NCI-H1417 (cell line): ENCODE measurements around the gene PFKFB3.
A peak's percentile ranks its signal among the peaks of the same experiment; 100 is the strongest.
"Not testable (repeated sequence)": the region's sequence is repeated elsewhere in the genome, so short reads cannot be mapped to it uniquely, and the experiment has no call there.

Experiments used
- DNase-seq, 3 experiments: peaks; one replicate each; lab custom pipeline; 2025; lab: John Stamatoyannopoulos, UW

PFKFB3 gene

GRCh38 chr10:6178581-6178980, 24.2 kb upstream of the PFKFB3 start:
- no peak for DNase-seq

- no peak for DNase-seq
Measured at GRCh38 chr10:6179078-6179477, 23.7 kb upstream of the PFKFB3 start.

GRCh38 chr10:6180480-6181110, 22.1 kb upstream of the PFKFB3 start:
- DNase-seq = no peak

GRCh38 chr10:6181249-6181648, 21.5 kb upstream of the PFKFB3 start:
- DNase-seq = no peak

- no peak for DNase-seq
Measured at GRCh38 chr10:6182454-6183098, 20.2 kb upstream of the PFKFB3 start.

GRCh38 chr10:6185039-6185716, 17.6 kb upstream of the PFKFB3 start:
- DNase-seq = no peak

GRCh38 chr10:6186894-6187256, 15.9 kb upstream of the PFKFB3 start:
- DNase-seq = no peak

- DNase-seq = no peak
Measured at GRCh38 chr10:6187278-6187677, 15.5 kb upstream of the PFKFB3 start.

GRCh38 chr10:6190033-6190432, 12.7 kb upstream of the PFKFB3 start:
- DNase-seq = not testable (repeated sequence)

- DNase-seq = no peak
Measured at GRCh38 chr10:6191147-6191546, 11.6 kb upstream of the PFKFB3 start.

- no peak for DNase-seq
Measured at GRCh38 chr10:6191569-6191968, 11.2 kb upstream of the PFKFB3 start.

- not testable (repeated sequence) for DNase-seq
Measured at GRCh38 chr10:6193342-6193741, 9.4 kb upstream of the PFKFB3 start.

GRCh38 chr10:6194311-6194710, 8.4 kb upstream of the PFKFB3 start:
- no peak for DNase-seq

GRCh38 chr10:6195376-6195775, 7.4 kb upstream of the PFKFB3 start:
- DNase-seq = no peak

GRCh38 chr10:6195846-6196245, 6.9 kb upstream of the PFKFB3 start:
- no peak for DNase-seq

- not testable (repeated sequence) for DNase-seq
Measured at GRCh38 chr10:6196524-6196923, 6.2 kb upstream of the PFKFB3 start.

GRCh38 chr10:6197321-6197720, 5.4 kb upstream of the PFKFB3 start:
- DNase-seq = no peak

GRCh38 chr10:6198171-6198570, 4.6 kb upstream of the PFKFB3 start:
- no peak for DNase-seq

- no peak for DNase-seq
Measured at GRCh38 chr10:6199131-6199733, 3.5 kb upstream of the PFKFB3 start.

- DNase-seq = no peak
Measured at GRCh38 chr10:6200440-6200733, 2.3 kb upstream of the PFKFB3 start.

GRCh38 chr10:6200734-6201515, 1.8 kb upstream of the PFKFB3 start:
- peak in 2 of 3 experiments; percentile 49 to 51 for DNase-seq

GRCh38 chr10:6201516-6201975, 1.2 kb upstream of the PFKFB3 start:
- peak in 2 of 3 experiments; percentile 30 to 51 for DNase-seq
